NCI-H748 treated with DMSO at 0.1 percent for 48 hours (cell line): ENCODE data around the gene EPC2.
"Not testable (repeated sequence)": the region's sequence is repeated elsewhere in the genome, so short reads cannot be mapped to it uniquely, and the experiment has no call there.

ENCODE experiments used
- DNase-seq: peaks from one replicate; lab custom pipeline; 2025; lab: John Stamatoyannopoulos, UW

EPC2 gene

DNA sequence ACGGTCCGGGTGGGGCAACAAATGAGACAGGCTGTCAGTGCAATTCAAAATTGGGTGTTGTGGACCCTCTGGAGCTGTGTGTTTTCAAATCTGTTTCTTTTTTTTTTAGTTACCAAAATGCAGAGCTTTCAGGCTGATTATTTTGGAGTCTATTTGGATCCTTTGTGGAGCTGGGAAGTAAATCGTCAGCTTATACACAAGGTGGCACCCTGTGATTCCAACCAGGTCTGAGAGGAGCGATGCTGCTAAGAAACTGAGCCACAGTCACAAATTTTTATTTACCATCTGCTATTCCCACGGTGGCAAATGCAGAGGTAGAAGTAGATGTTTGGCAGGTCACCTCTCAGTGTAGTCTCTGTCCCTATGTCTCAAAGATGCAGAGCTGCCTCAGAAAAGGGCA lies 3.8 kb upstream of the EPC2 start:
- DNase-seq = no peak

- no peak for DNase-seq
Observed at GRCh38 chr2:148642112-148642744, 2.3 kb upstream of the EPC2 start.

- no peak for DNase-seq
Observed at GRCh38 chr2:148642891-148643416, 1.6 kb upstream of the EPC2 start.

DNA sequence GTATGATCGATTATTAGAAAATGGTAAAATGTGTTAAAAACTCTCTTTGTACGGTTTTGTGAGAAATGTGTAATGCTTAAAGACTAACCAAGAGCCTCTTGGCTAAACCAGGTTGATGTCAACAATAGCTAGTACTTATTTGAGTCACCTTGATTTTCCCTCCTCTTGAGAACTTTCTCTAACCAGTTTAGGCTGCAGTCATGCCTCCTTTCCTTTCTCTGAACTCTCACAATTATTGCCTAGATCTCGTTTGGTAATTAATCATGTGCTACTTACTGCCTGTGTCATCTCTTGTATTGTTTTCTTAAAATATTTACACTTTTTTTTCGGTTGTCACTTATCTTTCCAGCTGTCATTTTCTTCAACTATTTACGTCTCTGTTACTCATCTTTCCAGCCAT lies 1.1 kb upstream of the EPC2 start:
- DNase-seq = no peak

- DNase-seq = peak; percentile 84
Observed at GRCh38 chr2:148644883-148645538, 460 bp downstream of the EPC2 start.

- DNase-seq = no peak
Observed at GRCh38 chr2:148645539-148646230, 1.1 kb downstream of the EPC2 start.

DNA sequence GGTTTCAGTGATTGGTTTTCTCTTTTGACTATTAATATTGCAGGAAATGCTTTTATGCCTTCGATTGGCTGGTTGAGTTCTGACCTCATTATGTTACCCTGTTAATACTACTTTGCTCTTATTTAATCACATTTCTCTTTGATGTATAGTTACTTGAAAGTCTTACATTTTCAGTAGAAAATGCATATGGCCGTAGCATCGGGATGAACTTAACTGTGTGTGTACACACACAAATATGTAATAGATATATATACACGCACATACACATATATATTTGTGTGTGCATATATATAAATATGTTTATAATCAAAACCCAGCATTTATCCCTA lies 1.6 kb downstream of the EPC2 start:
- peak; percentile 72 for DNase-seq

DNA sequence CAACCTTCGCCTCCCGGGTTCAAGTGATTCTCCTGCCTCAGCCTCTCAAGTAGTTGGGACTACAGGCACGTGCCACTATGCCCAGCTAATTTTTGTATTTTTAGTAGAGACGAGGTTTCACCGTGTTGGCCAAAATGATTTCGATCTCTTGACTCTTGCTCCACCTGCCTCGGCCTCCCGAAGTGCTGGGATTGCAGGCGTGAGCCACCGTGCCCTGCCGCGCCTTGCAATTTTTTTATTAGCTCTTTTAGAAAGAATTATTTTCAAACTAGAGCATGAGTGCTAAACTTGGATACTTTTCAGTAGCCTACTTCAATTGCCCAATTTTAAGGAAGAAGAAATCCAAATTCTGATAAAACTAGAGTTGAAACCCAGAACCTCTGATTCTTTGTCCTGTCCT lies 3.2 kb downstream of the EPC2 start:
- DNase-seq = not testable (repeated sequence)

- no peak for DNase-seq
Observed at GRCh38 chr2:148649936-148650335, 5.4 kb downstream of the EPC2 start.

DNA sequence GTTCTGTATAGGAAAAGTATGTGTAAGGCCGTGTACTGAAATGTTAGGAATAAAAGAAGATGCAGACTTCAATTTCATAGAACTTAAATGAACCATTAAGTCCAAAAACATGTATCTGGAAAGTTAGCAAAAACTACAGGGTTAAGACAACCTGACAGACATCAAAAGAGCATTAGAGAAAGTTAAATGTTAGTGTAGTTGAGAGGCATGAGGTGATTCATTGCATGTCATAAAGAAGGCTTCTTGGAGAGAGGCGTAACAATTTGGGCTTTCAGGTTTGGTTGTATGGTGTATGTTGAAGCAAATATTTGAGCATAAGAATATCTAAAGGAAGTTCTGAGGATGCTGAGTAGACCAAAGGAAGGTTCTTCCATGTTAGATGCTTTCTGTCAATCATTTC lies 6.3 kb downstream of the EPC2 start:
- no peak for DNase-seq

- no peak for DNase-seq
Observed at GRCh38 chr2:148651972-148652371, 7.4 kb downstream of the EPC2 start.

DNA sequence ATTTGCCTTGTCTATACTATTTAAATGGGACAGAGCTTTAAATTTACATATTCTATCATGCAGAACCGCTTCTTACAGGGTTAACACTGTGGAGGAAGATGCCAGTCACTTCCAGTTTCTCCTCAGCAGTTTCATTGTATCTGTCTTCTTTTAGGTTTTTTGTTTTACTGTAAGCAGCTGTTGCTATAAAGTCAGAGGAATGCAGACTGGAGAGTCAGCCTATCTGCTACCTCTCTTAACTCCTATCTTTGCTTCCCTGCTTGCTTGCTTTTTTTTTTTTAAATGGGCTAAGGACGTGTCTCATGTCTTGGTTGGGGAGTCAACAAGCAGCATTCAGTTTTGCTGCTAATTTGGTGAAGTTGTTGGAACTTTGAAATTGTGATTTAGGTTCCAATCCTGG lies 8.9 kb downstream of the EPC2 start:
- no peak for DNase-seq

- DNase-seq = no peak
Observed at GRCh38 chr2:148654435-148654834, 9.9 kb downstream of the EPC2 start.

GRCh38 chr2:148656516-148656915 lies 12.0 kb downstream of the EPC2 start:
- DNase-seq = no peak

GRCh38 chr2:148658807-148659722 lies 14.5 kb downstream of the EPC2 start:
- no peak for DNase-seq

- DNase-seq = no peak
Observed at GRCh38 chr2:148660999-148661398, 16.4 kb downstream of the EPC2 start.

DNA sequence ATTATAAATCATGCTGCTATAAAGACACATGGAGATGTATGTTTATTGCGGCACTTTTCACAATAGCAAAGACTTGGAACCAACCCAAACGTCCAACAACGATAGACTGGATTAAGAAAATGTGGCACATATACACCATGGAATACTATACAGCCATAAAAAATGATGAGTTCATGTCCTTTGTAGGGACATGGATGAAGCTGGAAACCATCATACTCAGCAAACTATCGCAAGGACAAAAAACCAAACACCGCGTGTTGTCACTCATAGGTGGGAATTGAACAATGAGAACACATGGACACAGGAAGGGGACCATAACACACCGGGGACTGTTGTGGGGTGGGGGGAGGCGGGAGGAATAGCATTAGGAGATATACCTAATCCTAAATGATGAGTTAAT lies 17.8 kb downstream of the EPC2 start:
- DNase-seq = not testable (repeated sequence)

GRCh38 chr2:148664229-148664628 lies 19.7 kb downstream of the EPC2 start:
- no peak for DNase-seq

DNA sequence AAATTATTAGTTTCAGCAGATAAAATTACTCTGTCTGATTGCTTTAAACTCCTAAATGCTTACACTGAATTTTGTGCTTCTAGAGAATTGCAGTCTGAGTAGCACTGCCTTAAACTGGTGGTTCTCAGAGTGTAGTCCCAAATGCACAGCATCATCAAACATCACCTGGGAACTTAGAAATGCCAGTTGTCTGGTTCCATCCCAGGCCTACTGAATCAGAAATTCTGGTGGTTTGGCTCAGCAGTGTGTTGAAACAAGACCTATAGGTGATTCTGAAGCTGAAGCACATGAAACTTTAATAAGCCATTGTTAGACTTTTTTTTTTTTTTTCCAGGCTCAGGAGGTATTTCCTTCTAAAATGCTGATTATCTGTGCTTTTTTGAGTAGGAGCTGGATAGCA lies 22.0 kb downstream of the EPC2 start:
- no peak for DNase-seq

GRCh38 chr2:148667113-148667836 lies 22.7 kb downstream of the EPC2 start:
- no peak for DNase-seq

GRCh38 chr2:148670773-148671172 lies 26.2 kb downstream of the EPC2 start:
- no peak for DNase-seq
